CD4-positive, alpha-beta T cell treated with Interleukin-17A for 4 hours (primary cell): Measurements from ENCODE around the gene RNF167.

Experiments used
- DNase-seq: peaks from one replicate; pipeline ENCODE4 v3.0.0-alpha.2; 2020; ENCODE audit warnings: mixed read lengths

RNF167 gene

GRCh38 chr17:4958102-4958501 lies 18.0 kb downstream of the RNF167 start:
- DNase-seq, result no peak

DNA sequence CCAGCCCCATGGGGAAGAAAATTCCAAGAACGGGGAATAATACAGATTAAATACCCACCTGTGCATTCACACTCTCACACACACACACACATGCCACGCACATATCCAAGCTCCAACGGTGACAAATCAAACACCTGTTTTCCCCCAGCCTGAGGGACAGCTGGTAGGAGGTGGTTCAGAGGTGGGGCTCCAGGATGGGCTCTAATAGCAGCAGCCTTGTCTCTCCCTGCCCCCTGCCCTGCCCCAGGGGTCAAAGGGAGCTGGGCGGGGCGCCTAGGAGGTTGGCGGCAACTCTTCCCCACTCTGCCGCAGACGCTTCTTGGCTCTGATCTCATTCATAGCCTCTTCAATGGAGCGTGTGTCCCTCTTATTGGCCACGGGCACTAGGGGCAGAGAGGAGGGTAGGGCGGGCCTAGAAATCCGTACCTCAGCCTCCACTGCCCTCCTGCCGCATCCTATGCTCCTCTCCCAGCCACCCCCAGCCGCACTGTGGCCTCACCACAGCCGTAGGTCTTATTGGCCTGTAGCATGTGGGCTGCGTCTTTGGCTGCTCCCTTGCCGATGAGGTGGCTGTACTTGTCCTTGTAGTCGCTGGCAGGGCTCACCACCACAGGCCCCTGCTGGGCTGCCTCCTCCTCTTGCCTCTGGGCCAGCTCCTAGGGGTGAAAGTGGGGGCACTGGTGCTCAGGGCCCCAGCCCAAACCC lies 19.3 kb downstream of the RNF167 start:
- DNase-seq, result no peak

GRCh38 chr17:4960279-4960922 lies 20.3 kb downstream of the RNF167 start:
- DNase-seq, result no peak

DNA sequence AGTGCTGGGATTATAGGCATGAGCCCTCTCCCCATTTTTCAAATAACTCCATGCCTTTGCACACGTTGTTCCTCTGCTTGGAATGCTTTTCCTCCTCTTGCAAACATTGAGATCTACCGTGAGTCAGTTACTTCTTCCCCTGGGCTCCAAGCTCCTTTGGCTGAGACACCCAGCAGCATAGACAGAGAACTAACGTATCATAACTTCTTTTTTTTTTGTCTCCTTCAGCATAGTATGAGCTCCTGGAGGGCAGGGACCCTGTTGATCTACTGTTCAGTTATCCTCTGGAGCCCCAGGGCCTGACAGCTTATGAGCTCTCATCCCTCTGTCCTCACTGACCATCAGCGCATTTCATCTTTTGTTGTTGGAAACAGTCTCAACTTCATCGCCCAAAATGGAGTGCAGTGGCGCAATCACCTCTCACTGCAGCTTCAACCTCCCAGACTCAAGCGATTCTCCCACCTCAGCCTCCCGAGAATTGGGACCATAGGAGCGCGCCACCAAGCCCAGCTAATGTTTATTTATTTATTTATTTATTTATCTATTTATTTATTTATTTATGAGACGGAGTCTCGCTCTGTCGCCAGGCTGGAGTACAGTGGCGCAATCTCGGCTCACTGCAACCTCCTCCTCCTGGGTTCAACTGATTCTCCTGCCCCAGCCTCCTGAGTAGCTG lies 25.4 kb downstream of the RNF167 start:
- DNase-seq, result no peak

DNA sequence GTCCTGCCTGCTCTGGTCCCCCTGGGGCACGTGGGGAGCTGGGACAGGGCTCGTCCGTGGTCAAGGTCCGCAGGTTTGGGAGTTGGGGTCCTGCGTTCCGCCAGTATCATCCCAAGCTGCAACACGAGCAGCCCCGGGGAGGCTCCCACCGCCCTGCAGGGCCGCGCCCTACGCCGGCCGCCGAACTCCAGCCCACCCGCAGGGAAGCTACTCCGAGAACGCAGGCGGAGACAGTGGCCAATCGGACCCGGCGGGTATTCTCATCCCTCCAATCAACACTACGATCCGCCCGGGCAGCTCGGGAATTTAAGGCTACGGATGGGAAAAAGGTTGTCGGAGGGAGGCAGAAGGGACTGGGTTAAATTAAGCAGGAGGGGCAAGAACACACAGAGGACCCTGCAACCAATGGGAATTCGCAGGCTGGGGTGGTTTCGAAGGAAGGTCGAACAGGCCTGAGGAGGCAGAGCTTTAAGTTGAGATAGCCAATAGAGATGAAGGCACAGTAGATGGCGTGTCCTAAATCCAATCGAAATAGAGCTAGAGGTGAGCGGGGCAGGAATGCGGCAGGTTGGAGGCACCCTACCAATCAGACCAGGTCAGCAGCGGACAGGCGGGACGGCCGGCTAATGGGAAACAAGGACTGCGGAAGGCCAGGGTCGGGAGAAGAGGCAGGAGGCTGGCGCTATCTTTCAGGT lies 26.9 kb downstream of the RNF167 start:
- DNase-seq, result peak; percentile 94

DNA sequence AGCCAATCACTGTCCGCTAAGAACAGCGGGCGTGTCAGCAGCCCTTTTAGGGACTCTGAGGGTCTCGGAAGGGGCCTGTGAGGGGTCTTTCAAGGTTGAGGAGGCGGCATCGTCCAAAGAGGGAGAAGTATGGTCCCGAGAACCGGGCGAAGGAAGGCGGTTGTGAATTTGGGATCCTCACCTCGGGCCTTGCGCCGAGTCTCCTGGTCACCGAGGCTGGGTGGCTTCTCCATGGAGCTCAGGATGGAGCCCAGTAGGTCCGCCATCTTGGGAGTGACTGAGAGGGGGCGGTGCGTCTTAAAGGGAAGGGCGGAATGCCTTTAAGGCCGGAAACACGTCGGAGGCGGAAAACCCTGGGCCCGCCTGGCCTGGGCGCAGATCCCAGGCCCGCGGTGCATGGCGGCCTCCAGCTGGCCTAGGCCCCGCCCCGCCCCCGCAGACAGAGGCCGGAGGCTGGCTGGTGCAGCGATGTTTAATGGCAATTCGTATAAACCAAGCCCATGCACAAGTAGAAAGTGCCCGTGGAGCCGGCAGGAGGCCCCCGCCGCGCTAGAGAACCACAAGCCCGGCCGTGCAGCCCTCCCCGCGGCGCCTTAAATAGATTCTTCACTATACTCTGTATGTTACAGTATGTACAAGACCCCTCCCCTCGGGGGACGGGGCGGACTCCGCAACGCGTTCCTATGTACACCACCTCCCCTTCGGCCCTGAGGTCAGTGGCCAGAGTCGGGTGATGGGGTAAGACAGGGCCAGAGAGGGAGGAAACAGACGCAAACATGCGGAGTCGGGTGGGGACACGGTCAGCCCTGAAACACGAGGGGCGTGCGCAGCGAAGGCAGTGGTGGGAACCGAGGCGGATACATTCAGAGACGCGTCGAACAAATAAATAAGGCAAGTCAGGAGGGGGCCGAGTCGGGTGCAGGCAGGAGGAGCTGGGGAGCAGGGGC lies 27.7 kb downstream of the RNF167 start, which contains the start of gene SPAG7:
SPAG7 (minus strand) TSS at position 279 of the 947 bp plus-strand sequence; CDS start at position 266, 13 bp downstream.
- peak; percentile 94 for DNase-seq

GRCh38 chr17:4968486-4969046 lies 28.5 kb downstream of the RNF167 start:
- no peak for DNase-seq

GRCh38 chr17:4969047-4969550 lies 29.0 kb downstream of the RNF167 start:
- no peak for DNase-seq

- DNase-seq, result no peak
Measured at GRCh38 chr17:4969551-4970173, 29.6 kb downstream of the RNF167 start.

GRCh38 chr17:4970273-4970672 lies 30.2 kb downstream of the RNF167 start:
- no peak for DNase-seq

DNA sequence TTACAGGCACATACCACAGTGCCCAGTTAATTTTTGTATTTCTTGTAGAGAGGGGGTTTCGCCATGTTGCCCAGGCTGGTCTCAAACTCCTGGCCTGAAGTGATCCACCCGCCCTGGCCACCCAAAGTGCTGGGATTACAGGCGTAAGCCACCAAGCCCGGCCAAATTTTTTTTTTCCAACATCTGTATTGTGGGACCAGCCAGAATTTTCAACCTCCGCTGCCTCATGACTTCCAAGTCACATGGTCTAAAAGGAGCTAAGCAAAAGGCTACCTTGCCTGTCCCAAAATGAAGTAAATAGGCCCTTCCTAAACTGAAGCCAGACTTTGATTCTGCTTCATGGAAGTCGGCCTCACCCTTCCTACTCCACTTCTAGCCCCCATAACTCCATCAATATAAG lies 31.8 kb downstream of the RNF167 start:
- DNase-seq, result no peak

GRCh38 chr17:4972322-4972721 lies 32.3 kb downstream of the RNF167 start:
- DNase-seq, result no peak

DNA sequence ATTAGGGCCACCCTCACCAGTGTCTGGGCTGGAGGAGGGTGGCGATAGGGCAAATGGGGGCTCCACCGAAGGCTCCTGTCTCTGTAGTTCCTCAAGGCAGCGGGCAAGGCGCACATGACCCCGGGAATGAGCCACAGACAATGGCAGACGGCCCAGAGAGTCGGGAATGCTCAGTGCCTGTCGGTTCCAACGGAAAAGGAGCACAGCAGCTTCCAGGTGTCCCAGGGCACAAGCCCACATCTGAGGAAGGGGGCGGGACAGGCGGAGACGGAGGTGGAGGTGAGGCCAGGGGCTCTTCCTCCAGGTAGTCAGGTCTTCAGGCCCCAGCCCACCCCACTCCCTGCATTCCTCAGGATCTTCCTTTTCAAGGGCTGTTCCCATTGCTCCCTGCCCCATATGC lies 32.7 kb downstream of the RNF167 start:
- DNase-seq, result no peak

- DNase-seq, result no peak
Measured at GRCh38 chr17:4973256-4974114, 33.4 kb downstream of the RNF167 start.

DNA sequence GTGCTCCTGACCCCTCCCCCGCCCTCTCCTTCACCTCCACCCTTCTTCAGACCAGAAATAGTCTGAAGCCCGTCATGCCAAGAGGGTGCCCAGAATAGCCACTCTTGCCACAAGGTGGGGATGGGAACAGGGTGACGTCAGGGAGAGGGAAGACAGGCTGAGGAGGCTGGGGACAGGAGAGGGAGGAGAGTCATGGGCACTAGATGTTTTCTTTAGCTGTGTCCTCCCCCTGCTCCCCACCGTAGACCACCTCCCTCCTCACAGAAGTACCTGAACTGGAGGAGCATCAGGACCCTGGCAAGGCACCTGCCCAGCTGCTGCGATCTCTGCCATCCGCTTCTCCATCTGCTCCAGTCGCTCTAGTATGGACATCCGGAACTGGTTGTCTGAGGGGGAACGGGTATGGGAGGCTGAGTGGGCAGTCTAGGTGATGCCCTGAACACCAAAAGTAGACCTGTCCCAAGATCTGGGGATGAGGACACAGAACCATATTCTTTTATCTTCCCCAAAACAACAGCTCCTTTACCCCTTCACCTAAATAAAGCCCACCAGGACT lies 34.1 kb downstream of the RNF167 start:
- DNase-seq, result no peak

- DNase-seq, result no peak
Measured at GRCh38 chr17:4978726-4979125, 38.7 kb downstream of the RNF167 start.

DNA sequence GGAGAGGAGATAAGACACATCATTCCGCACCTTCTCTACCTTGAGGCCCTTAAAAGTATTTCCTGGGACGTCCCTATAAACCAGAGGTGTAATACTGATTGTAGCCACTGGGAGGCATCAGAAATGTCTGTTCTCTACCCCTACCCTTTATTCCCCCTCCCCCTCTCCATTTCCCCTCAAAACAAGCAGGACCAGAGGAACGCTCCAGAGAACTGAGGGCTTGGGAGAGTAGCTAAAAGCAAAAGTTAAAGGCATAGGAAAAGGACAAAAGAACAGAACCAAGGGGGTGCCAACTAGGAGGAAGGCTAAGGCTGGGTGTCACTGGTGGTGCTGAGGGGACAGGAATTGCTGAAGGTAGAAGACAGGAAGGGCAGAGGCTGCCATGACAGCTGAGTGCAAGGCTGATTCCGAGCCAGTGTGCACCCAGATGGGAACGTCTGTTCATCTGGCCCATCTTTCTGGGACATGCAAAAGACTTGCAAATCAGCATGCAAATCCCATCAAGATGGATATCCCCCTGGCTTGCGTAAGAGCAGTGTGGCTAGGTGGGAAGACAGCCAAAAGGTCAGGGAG lies 40.7 kb downstream of the RNF167 start:
- peak; percentile 69 for DNase-seq

DNA sequence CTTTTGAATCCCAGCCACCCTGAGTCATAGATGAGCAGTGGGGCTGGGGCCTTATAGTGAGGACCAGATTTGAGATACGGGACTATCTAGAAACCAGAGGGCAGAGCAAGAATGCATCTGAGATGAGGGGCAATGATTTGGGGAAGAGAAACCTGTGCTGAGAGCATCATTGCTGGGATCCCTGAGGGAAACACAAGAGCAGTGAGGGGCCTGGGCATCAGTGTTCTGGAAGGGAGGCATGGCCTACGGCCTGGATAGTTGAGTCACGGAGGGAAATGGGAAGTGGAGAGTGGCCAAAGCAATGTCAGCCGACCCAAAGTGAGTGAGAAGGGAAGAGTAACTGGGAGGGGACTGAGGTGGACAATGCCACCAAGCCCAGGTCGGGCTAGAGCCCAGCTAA lies 42.2 kb downstream of the RNF167 start:
- no peak for DNase-seq

- no peak for DNase-seq
Measured at GRCh38 chr17:4986403-4986802, 46.3 kb downstream of the RNF167 start.
